Measurements from ENCODE around the gene SIT1. TPM values are rescaled to one million over a fixed set of nuclear protein-coding genes. Genes with fewer than 3 reads are reported as not detected.

Gene SIT1
- total RNA-seq, 2 experiments from 2014 or later, result 74.6 to 75.8 TPM

GRCh38 chr9:35689542-35690293 is 39.0 kb upstream of the SIT1 start, which contains the start of gene TPM2:
Gene TPM2 (minus strand): TSS chr9:35689925. CDS start chr9:35689817, 108 bp downstream.
- CTCF ChIA-PET, result interaction anchor here (1.5 to 5.2 kb wide), 5 partner anchors 25 to 78 kb away, joined by 4 to 21 read pairs (median 7); partner anchors contain the start of genes ARHGEF39, CCDC107 and RMRP
- Mint-ChIP-seq H3K36me3 (no peaks in the 10 kb centered on the region), H3K4me3 (peak within 1 kb of the TSS; percentile 75), H3K27me3 (no peaks in the 10 kb centered on the region), H3K27ac (peak within 1 kb of the TSS; percentile 45), H3K4me1 (ENCODE audit: low read depth) (peaks cover 21% of the 10 kb centered on the region), H3K9me3 (no peaks in the 10 kb centered on the region)
- POLR2A ChIA-PET, result interaction anchor here (1.2 to 1.8 kb wide), 4 partner anchors 32 to 43 kb away, joined by 4 to 8 read pairs (median 5); partner anchors contain the start of genes CCDC107, CREB3, RMRP and TLN1
- intact Hi-C loops (cut with micrococcal nuclease), result loop anchor here (2.0 to 5.0 kb wide), 3 partner anchors 25 to 813 kb away; partner anchors contain the start of gene ARHGEF39
- no peak for DNase-seq

GRCh38 chr9:35688558-35689541 is 38.1 kb upstream of the SIT1 start:
- ChIA-PET POLR2A (interaction anchor here (1.5 to 1.8 kb wide), 2 partner anchors 42 to 43 kb away, joined by 4 to 6 read pairs; partner anchors contain the start of genes CREB3 and TLN1), CTCF (interaction anchor here (0.6 to 5.2 kb wide), 13 partner anchors 8 to 77 kb away, joined by 3 to 28 read pairs (median 4); partner anchors contain the start of genes ARHGEF39, CCDC107, RMRP and TLN1)
- Mint-ChIP-seq H3K9me3 (no peaks in the 10 kb centered on the region), H3K36me3 (no peaks in the 10 kb centered on the region), H3K27me3 (no peaks in the 10 kb centered on the region), H3K27ac (peak overlapping the region; percentile 45), H3K4me3 (peak overlapping the region; percentile 4), H3K4me1 (ENCODE audit: low read depth) (peaks cover 21% of the 10 kb centered on the region)
- intact Hi-C loops (cut with micrococcal nuclease), result loop anchor here (2.0 to 5.0 kb wide), 3 partner anchors 24 to 813 kb away; partner anchors contain the start of gene ARHGEF39
- DNase-seq, result no peak

- Mint-ChIP-seq H3K27me3 (no peaks in the 10 kb centered on the region), H3K36me3 (no peaks in the 10 kb centered on the region), H3K27ac (peak overlapping the region; percentile 20), H3K9me3 (no peaks in the 10 kb centered on the region), H3K4me1 (ENCODE audit: low read depth) (peaks cover 21% of the 10 kb centered on the region), H3K4me3 (no peak overlapping the region)
- no peak for DNase-seq
- ChIA-PET CTCF (interaction anchor here (0.6 to 5.2 kb wide), 13 partner anchors 9 to 76 kb away, joined by 3 to 28 read pairs (median 4); partner anchors contain the start of genes ARHGEF39, CCDC107, RMRP and TLN1), POLR2A (interaction anchor here (1.8 kb wide), 1 partner anchor 44 kb away, joined by 6 read pairs; the partner anchor contains the start of genes CREB3 and TLN1)
- intact Hi-C loops (cut with micrococcal nuclease), result loop anchor here (2.0 to 5.0 kb wide), 3 partner anchors 23 to 814 kb away; partner anchors contain the start of gene ARHGEF39
These were observed 37.3 kb upstream of the SIT1 start for GRCh38 chr9:35687972-35688557.

GRCh38 chr9:35687306-35687705 is 36.6 kb upstream of the SIT1 start:
- no peak for DNase-seq
- intact Hi-C loops (cut with micrococcal nuclease), result loop anchor here (5.0 kb wide), 1 partner anchor 815 kb away; no protein-coding TSS in a partner anchor
- Mint-ChIP-seq H3K4me1 (ENCODE audit: low read depth) (peaks cover 21% of the 10 kb centered on the region), H3K4me3 (no peak overlapping the region), H3K9me3 (no peaks in the 10 kb centered on the region), H3K27me3 (no peaks in the 10 kb centered on the region), H3K27ac (no peak overlapping the region), H3K36me3 (no peaks in the 10 kb centered on the region)
- ChIA-PET CTCF (interaction anchor here (1.4 to 5.2 kb wide), 5 partner anchors 10 to 76 kb away, joined by 4 to 28 read pairs (median 20); partner anchors contain the start of genes CCDC107 and RMRP), POLR2A (no interaction called here)

GRCh38 chr9:35686222-35687203 is 35.8 kb upstream of the SIT1 start:
- no peaks in the 10 kb centered on the region for H3K9me3 Mint-ChIP-seq
- intact Hi-C loops (cut with micrococcal nuclease), result loop anchor here (5.0 kb wide), 1 partner anchor 816 kb away; no protein-coding TSS in a partner anchor
- POLR2A ChIA-PET, result no interaction called here

GRCh38 chr9:35685506-35685905 is 34.8 kb upstream of the SIT1 start:
- no peak for DNase-seq
- Mint-ChIP-seq H3K36me3 (no peaks in the 10 kb centered on the region), H3K4me3 (no peak overlapping the region), H3K9me3 (no peaks in the 10 kb centered on the region), H3K27ac (no peak overlapping the region), H3K4me1 (ENCODE audit: low read depth) (peaks cover 16% of the 10 kb centered on the region), H3K27me3 (no peaks in the 10 kb centered on the region)
- ChIA-PET CTCF (interaction anchor here (1.2 to 4.7 kb wide), 2 partner anchors 9 to 11 kb away, joined by 3 to 26 read pairs; no protein-coding TSS in a partner anchor), POLR2A (no interaction called here)
- intact Hi-C loops (cut with micrococcal nuclease), result loop anchor here (5.0 kb wide), 1 partner anchor 817 kb away; no protein-coding TSS in a partner anchor

More at GRCh38 chr9:35686222-35687203, 35.8 kb upstream of the SIT1 start:
- no peaks in the 10 kb centered on the region for H3K36me3 Mint-ChIP-seq
- peaks cover 21% of the 10 kb centered on the region for H3K4me1 Mint-ChIP-seq (ENCODE audit: low read depth)
- no peak overlapping the region for H3K4me3 Mint-ChIP-seq
- H3K27ac Mint-ChIP-seq, result no peak overlapping the region
- CTCF ChIA-PET, result interaction anchor here (1.2 to 4.7 kb wide), 3 partner anchors 8 to 75 kb away, joined by 3 to 26 read pairs (median 8); no protein-coding TSS in a partner anchor
- DNase-seq, result no peak
- no peaks in the 10 kb centered on the region for H3K27me3 Mint-ChIP-seq

- no peak for DNase-seq
- ChIA-PET POLR2A (no interaction called here), CTCF (interaction anchor here (4.7 kb wide), 1 partner anchor 12 kb away, joined by 26 read pairs; no protein-coding TSS in a partner anchor)
- no peaks in the 10 kb centered on the region for H3K36me3 Mint-ChIP-seq
- no peak overlapping the region for H3K27ac Mint-ChIP-seq
- H3K4me3 Mint-ChIP-seq, result no peak overlapping the region
- intact Hi-C loops (cut with micrococcal nuclease), result loop anchor here (5.0 kb wide), 1 partner anchor 817 kb away; no protein-coding TSS in a partner anchor
- peaks cover 16% of the 10 kb centered on the region for H3K4me1 Mint-ChIP-seq (ENCODE audit: low read depth)
- H3K27me3 Mint-ChIP-seq, result no peaks in the 10 kb centered on the region
- H3K9me3 Mint-ChIP-seq, result no peaks in the 10 kb centered on the region
These were observed 34.2 kb upstream of the SIT1 start for GRCh38 chr9:35684921-35685320.

- Mint-ChIP-seq H3K27me3 (no peaks in the 10 kb centered on the region), H3K27ac (no peak overlapping the region), H3K4me1 (ENCODE audit: low read depth) (peaks cover 6% of the 10 kb centered on the region), H3K4me3 (no peak overlapping the region), H3K9me3 (no peaks in the 10 kb centered on the region), H3K36me3 (no peaks in the 10 kb centered on the region)
- CTCF ChIA-PET, result interaction anchor here (1.0 to 4.7 kb wide), 2 partner anchors 13 to 29 kb away, joined by 4 to 26 read pairs; no protein-coding TSS in a partner anchor
- DNase-seq, result no peak
- intact Hi-C loops (cut with micrococcal nuclease), result no loop called here
- POLR2A ChIA-PET, result no interaction called here
These were observed 32.6 kb upstream of the SIT1 start for GRCh38 chr9:35683323-35683722.

GRCh38 chr9:35682520-35683315 is 32.0 kb upstream of the SIT1 start:
- H3K27me3 Mint-ChIP-seq, result no peaks in the 10 kb centered on the region
- POLR2A ChIA-PET, result no interaction called here
- CTCF ChIA-PET, result interaction anchor here (4.7 kb wide), 1 partner anchor 14 kb away, joined by 26 read pairs; no protein-coding TSS in a partner anchor
- intact Hi-C loops (cut with micrococcal nuclease), result no loop called here
- no peak overlapping the region for H3K4me3 Mint-ChIP-seq
- no peak overlapping the region for H3K27ac Mint-ChIP-seq
- no peaks in the 10 kb centered on the region for H3K9me3 Mint-ChIP-seq
- H3K36me3 Mint-ChIP-seq, result no peaks in the 10 kb centered on the region
- peaks cover 3% of the 10 kb centered on the region for H3K4me1 Mint-ChIP-seq (ENCODE audit: low read depth)
- DNase-seq, result no peak
